GM23338 (cell line): ENCODE measurements around the gene FOXJ3. TPM values are rescaled to one million over a fixed set of nuclear protein-coding genes. Genes with fewer than 3 reads are reported as not detected.

ENCODE experiments used
- ATAC-seq: fragments of 200-7000 bp; cut with Tn5 transposase; 3 replicates; pipeline ENCODE4 v1.9.1; 2020
- DNase-seq: peaks from one replicate; pipeline ENCODE4 v3.0.0-alpha.2; 2015; ENCODE audit warnings: low spot score
- H2AFZ ChIP-seq: fragments of 200-600 bp; sonication (generic); 2 replicates; pipeline ENCODE4 v1.8.0; 2016; ENCODE audit warnings: antibody characterized with exemption, mild to moderate bottlenecking, moderate library complexity
- H3F3A ChIP-seq: fragments of 200-600 bp; sonication (generic); replicated peaks from 2 replicates; pipeline ENCODE4 v1.8.0; 2017; ENCODE audit warnings: antibody characterized with exemption, mixed run types, low read depth
- H3K27ac ChIP-seq: fragments of 200-600 bp; sonication (generic); 2 replicates; pipeline ENCODE4 v1.6.1; 2016; ENCODE audit warnings: low read depth
- H3K27me3 ChIP-seq: fragments of 200-600 bp; sonication (generic); 2 replicates; pipeline ENCODE4 v1.8.0; 2016; ENCODE audit warnings: mild to moderate bottlenecking, mixed run types, moderate library complexity; ENCODE audit not compliant: insufficient read depth
- H3K36me3 ChIP-seq: fragments of 200-600 bp; sonication (generic); 2 replicates; pipeline ENCODE4 v1.8.0; 2016; ENCODE audit warnings: mild to moderate bottlenecking; ENCODE audit not compliant: insufficient read depth
- H3K4me1 ChIP-seq: fragments of 200-600 bp; sonication (generic); 2 replicates; pipeline ENCODE4 v1.8.0; 2016; ENCODE audit warnings: mild to moderate bottlenecking, moderate library complexity; ENCODE audit not compliant: insufficient read depth
- H3K4me2 ChIP-seq: fragments of 200-600 bp; sonication (generic); 2 replicates; pipeline ENCODE4 v1.7.1; 2017; ENCODE audit warnings: mixed run types
- H3K4me3 ChIP-seq: fragments of 200-600 bp; sonication (generic); 2 replicates; pipeline ENCODE4 v1.6.1; 2016; ENCODE audit warnings: mixed run types
- H3K79me2 ChIP-seq: fragments of 200-600 bp; sonication (generic); replicated peaks from 2 replicates; pipeline ENCODE4 v1.8.0; 2017; ENCODE audit warnings: mild to moderate bottlenecking; ENCODE audit not compliant: insufficient read depth
- H3K9me2 ChIP-seq: fragments of 200-600 bp; sonication (generic); 2 replicates; pipeline ENCODE4 v1.8.0; 2017; ENCODE audit not compliant: insufficient read depth
- H4K20me1 ChIP-seq: fragments of 200-600 bp; sonication (generic); replicated peaks from 2 replicates; pipeline ENCODE4 v1.8.0; 2017; ENCODE audit warnings: mild to moderate bottlenecking; ENCODE audit not compliant: insufficient read depth
- H3K27ac Mint-ChIP-seq: 2 replicates; pipeline ENCODE4 v1.8.0; 2020; ENCODE audit warnings: inconsistent platforms, mild to moderate bottlenecking, moderate library complexity, mixed read lengths
- H3K27me3 Mint-ChIP-seq: 3 replicates; pipeline ENCODE4 v1.8.0; 2022; ENCODE audit warnings: low read depth, mild to moderate bottlenecking, moderate library complexity, mixed read lengths, inconsistent platforms; ENCODE audit not compliant: insufficient read depth, poor library complexity
- H3K36me3 Mint-ChIP-seq: 3 replicates; pipeline ENCODE4 v1.8.0; 2021; ENCODE audit warnings: low read depth, mild to moderate bottlenecking, inconsistent platforms, moderate library complexity, mixed read lengths
- H3K4me1 Mint-ChIP-seq: 3 replicates; pipeline ENCODE4 v1.8.0; 2020; ENCODE audit warnings: mild to moderate bottlenecking, inconsistent platforms, mixed read lengths
- H3K4me3 Mint-ChIP-seq: 3 replicates; pipeline ENCODE4 v1.8.0; 2021; ENCODE audit warnings: moderate library complexity, mild to moderate bottlenecking, inconsistent platforms, mixed read lengths
- H3K9me3 Mint-ChIP-seq: 3 replicates; pipeline ENCODE4 v1.8.0; 2020; ENCODE audit warnings: moderate library complexity, mild to moderate bottlenecking, inconsistent platforms, mixed read lengths
- CREB1 ChIP-seq: fragments of 250-450 bp; sonication (Bioruptor Pico); IDR thresholded peaks from 2 replicates; pipeline ENCODE4 v1.5.0; 2020; ENCODE audit warnings: low read depth, mild to moderate bottlenecking, moderate library complexity
- ETS1 ChIP-seq: IDR thresholded peaks from 2 replicates; pipeline ENCODE4 v1.6.1; 2016; ENCODE audit warnings: antibody characterized with exemption
- EZH2phosphoT487 ChIP-seq: fragments of 200-600 bp; sonication (generic); IDR thresholded peaks from one replicate; pipeline ENCODE4 v1.8.1; 2018; ENCODE audit warnings: antibody characterized with exemption; ENCODE audit not compliant: unreplicated experiment
- NANOG ChIP-seq: IDR thresholded peaks from 2 replicates; pipeline ENCODE4 v1.6.1; 2016; ENCODE audit warnings: antibody characterized with exemption, borderline replicate concordance
- POLR2AphosphoS5 ChIP-seq: IDR thresholded peaks from 2 replicates; pipeline ENCODE4 v1.6.1; 2016; ENCODE audit warnings: antibody characterized with exemption, low read depth
- STAT1 ChIP-seq: IDR thresholded peaks from one replicate; pipeline ENCODE4 v1.6.1; 2016; ENCODE audit warnings: antibody characterized with exemption; ENCODE audit not compliant: unreplicated experiment
- ZNF114 ChIP-seq: fragments of 250-450 bp; sonication (Bioruptor Pico); IDR thresholded peaks from 2 replicates; pipeline ENCODE4 v1.5.0; 2020; ENCODE audit warnings: mild to moderate bottlenecking, moderate library complexity
- polyA plus RNA-seq: library from polyadenylated mRNA; unstranded; fragments of >200 nt; fragmentation: Nextera tagmentation; extraction: Ambion mirVana; gene quantifications from 2 replicates; pipeline ENCODE4 v1.2.1, GENCODE V29; 2016
- total RNA-seq: library from RNA; depleted of rRNA; stranded (reverse); fragments of >200 nt; shearing (Covaris generic); gene quantifications from 2 replicates; pipeline ENCODE4 v1.2.3, GENCODE V29; 2014
- TF ChIP-seq, protein P1 (sequence below), 2 experiments: fragments of 200-600 bp in 1 of 2; sonication (generic) in 1 of 2; conservative IDR thresholded peaks; 2 replicates each; pipeline versions ENCODE4 v1.5.1 to v1.6.1; 2016 to 2017; ENCODE audit warnings: antibody characterized with exemption in 2 of 2, low read depth in 2 of 2, mild to moderate bottlenecking in 2 of 2, moderate library complexity in 1 of 2
- TF ChIP-seq, protein P2 (sequence below): fragments of 250-450 bp; sonication (Bioruptor Pico); IDR thresholded peaks from 2 replicates; pipeline ENCODE4 v1.5.0; 2020; ENCODE audit warnings: mild to moderate bottlenecking, moderate library complexity

FOXJ3 gene
- total and polyA plus RNA-seq, 2 experiments from 2014 or later: 36.6 to 53.3 TPM

- no peak overlapping the region for H3K4me3 Mint-ChIP-seq
- TF ChIP-seq, protein P1, sequence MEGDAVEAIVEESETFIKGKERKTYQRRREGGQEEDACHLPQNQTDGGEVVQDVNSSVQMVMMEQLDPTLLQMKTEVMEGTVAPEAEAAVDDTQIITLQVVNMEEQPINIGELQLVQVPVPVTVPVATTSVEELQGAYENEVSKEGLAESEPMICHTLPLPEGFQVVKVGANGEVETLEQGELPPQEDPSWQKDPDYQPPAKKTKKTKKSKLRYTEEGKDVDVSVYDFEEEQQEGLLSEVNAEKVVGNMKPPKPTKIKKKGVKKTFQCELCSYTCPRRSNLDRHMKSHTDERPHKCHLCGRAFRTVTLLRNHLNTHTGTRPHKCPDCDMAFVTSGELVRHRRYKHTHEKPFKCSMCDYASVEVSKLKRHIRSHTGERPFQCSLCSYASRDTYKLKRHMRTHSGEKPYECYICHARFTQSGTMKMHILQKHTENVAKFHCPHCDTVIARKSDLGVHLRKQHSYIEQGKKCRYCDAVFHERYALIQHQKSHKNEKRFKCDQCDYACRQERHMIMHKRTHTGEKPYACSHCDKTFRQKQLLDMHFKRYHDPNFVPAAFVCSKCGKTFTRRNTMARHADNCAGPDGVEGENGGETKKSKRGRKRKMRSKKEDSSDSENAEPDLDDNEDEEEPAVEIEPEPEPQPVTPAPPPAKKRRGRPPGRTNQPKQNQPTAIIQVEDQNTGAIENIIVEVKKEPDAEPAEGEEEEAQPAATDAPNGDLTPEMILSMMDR (conservative IDR thresholded peaks at IDR 0.05; ENCODE audit: low read depth in 2 of 2): no peak
- TF ChIP-seq CREB1 (CRISPR knock-in tag) (no peak), NANOG (no peak)
- Histone ChIP-seq H3K27me3 (no peaks in the 10 kb centered on the region), H4K20me1 (peaks cover 18% of the 10 kb centered on the region), H3K4me2 (no peak overlapping the region), H3K4me3 (no peak overlapping the region), H3K9me2 (no peaks in the 10 kb centered on the region), H3K4me1 (peaks cover 11% of the 10 kb centered on the region), H3K36me3 (peaks cover 7% of the 10 kb centered on the region), H3K27ac (no peak overlapping the region), H3F3A (no peaks in the 10 kb centered on the region), H2AFZ (no peak overlapping the region), H3K79me2 (peaks cover 98% of the 10 kb centered on the region)
- H3K36me3 Mint-ChIP-seq: peaks cover 54% of the 10 kb centered on the region
- peaks cover 12% of the 10 kb centered on the region for H3K4me1 Mint-ChIP-seq
- no peak for DNase-seq
- H3K27me3 Mint-ChIP-seq: peaks cover 11% of the 10 kb centered on the region
- H3K9me3 Mint-ChIP-seq: peaks cover 40% of the 10 kb centered on the region
- no peak overlapping the region for H3K27ac Mint-ChIP-seq
- ATAC-seq: no peak; the same call in 2 of the 3 replicates
Measured at GRCh38 chr1:42240966-42241755, 93.9 kb downstream of the FOXJ3 start.

DNA sequence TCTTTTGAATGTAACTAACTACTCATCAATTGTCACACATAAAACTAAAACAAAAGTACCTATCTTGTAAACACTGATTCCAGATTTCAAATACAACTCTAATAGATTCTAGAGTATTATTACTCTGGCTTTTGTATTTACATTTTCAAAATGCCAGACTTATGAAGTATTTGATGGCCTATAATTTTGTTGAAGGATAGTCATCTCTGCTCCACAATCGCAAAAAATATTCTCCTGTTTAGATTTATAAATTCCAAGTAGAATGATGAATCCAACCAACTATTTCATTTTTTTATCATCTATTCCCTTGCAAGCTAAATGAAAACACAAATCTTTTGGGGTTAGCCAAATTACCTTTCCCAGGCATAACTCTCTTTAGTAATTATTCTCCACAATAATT, 95.5 kb downstream of the FOXJ3 start:
- Mint-ChIP-seq H3K36me3 (peaks cover 70% of the 10 kb centered on the region), H3K4me1 (no peaks in the 10 kb centered on the region; the same call in 2 of the 3 replicates), H3K9me3 (peaks cover 56% of the 10 kb centered on the region), H3K4me3 (no peak overlapping the region), H3K27me3 (peaks cover 12% of the 10 kb centered on the region), H3K27ac (no peak overlapping the region)
- Histone ChIP-seq H3K4me3 (no peak overlapping the region), H3K27me3 (no peaks in the 10 kb centered on the region), H3K4me2 (no peak overlapping the region), H3K79me2 (peaks cover 92% of the 10 kb centered on the region), H3K4me1 (no peaks in the 10 kb centered on the region), H4K20me1 (peaks cover 6% of the 10 kb centered on the region; the same call in 1 of the 2 replicates), H3K36me3 (peaks cover 7% of the 10 kb centered on the region), H2AFZ (no peak overlapping the region), H3F3A (no peaks in the 10 kb centered on the region), H3K27ac (no peak overlapping the region), H3K9me2 (no peaks in the 10 kb centered on the region)
- DNase-seq: no peak
- no peak for ATAC-seq
- TF ChIP-seq, protein P1 (conservative IDR thresholded peaks at IDR 0.05; ENCODE audit: low read depth in 2 of 2): no peak
- TF ChIP-seq ZNF114 (CRISPR knock-in tag) (no peak), STAT1 (no peak), POLR2AphosphoS5 (no peak), NANOG (no peak), EZH2phosphoT487 (no peak), ETS1 (no peak)
- TF ChIP-seq, protein P2, sequence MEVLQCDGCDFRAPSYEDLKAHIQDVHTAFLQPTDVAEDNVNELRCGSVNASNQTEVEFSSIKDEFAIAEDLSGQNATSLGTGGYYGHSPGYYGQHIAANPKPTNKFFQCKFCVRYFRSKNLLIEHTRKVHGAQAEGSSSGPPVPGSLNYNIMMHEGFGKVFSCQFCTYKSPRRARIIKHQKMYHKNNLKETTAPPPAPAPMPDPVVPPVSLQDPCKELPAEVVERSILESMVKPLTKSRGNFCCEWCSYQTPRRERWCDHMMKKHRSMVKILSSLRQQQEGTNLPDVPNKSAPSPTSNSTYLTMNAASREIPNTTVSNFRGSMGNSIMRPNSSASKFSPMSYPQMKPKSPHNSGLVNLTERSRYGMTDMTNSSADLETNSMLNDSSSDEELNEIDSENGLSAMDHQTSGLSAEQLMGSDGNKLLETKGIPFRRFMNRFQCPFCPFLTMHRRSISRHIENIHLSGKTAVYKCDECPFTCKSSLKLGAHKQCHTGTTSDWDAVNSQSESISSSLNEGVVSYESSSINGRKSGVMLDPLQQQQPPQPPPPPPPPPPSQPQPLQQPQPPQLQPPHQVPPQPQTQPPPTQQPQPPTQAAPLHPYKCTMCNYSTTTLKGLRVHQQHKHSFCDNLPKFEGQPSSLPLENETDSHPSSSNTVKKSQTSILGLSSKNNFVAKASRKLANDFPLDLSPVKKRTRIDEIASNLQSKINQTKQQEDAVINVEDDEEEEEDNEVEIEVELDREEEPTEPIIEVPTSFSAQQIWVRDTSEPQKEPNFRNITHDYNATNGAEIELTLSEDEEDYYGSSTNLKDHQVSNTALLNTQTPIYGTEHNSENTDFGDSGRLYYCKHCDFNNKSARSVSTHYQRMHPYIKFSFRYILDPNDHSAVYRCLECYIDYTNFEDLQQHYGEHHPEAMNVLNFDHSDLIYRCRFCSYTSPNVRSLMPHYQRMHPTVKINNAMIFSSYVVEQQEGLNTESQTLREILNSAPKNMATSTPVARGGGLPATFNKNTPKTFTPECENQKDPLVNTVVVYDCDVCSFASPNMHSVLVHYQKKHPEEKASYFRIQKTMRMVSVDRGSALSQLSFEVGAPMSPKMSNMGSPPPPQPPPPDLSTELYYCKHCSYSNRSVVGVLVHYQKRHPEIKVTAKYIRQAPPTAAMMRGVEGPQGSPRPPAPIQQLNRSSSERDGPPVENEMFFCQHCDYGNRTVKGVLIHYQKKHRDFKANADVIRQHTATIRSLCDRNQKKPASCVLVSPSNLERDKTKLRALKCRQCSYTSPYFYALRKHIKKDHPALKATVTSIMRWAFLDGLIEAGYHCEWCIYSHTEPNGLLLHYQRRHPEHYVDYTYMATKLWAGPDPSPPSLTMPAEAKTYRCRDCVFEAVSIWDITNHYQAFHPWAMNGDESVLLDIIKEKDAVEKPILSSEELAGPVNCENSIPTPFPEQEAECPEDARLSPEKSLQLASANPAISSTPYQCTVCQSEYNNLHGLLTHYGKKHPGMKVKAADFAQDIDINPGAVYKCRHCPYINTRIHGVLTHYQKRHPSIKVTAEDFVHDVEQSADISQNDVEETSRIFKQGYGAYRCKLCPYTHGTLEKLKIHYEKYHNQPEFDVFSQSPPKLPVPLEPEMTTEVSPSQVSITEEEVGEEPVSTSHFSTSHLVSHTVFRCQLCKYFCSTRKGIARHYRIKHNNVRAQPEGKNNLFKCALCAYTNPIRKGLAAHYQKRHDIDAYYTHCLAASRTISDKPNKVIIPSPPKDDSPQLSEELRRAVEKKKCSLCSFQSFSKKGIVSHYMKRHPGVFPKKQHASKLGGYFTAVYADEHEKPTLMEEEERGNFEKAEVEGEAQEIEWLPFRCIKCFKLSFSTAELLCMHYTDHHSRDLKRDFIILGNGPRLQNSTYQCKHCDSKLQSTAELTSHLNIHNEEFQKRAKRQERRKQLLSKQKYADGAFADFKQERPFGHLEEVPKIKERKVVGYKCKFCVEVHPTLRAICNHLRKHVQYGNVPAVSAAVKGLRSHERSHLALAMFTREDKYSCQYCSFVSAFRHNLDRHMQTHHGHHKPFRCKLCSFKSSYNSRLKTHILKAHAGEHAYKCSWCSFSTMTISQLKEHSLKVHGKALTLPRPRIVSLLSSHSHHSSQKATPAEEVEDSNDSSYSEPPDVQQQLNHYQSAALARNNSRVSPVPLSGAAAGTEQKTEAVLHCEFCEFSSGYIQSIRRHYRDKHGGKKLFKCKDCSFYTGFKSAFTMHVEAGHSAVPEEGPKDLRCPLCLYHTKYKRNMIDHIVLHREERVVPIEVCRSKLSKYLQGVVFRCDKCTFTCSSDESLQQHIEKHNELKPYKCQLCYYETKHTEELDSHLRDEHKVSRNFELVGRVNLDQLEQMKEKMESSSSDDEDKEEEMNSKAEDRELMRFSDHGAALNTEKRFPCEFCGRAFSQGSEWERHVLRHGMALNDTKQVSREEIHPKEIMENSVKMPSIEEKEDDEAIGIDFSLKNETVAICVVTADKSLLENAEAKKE (CRISPR knock-in tag): no peak
